H4 (cell line): Measurements from ENCODE around the gene DUOX1. TPM values are rescaled to one million over a fixed set of nuclear protein-coding genes. Genes with fewer than 3 reads are reported as not detected.

Source experiments
- DNase-seq: peaks from one replicate; pipeline ENCODE4 v3.0.0-alpha.2; 2015; ENCODE audit warnings: low spot score
- total RNA-seq: library from RNA; depleted of rRNA; stranded (reverse); fragments of >200 nt; shearing (Covaris generic); gene quantifications from 2 replicates; pipeline ENCODE4 v1.2.3, GENCODE V29; 2014

DUOX1 gene
- total RNA-seq, 1 experiment from 2014 or later: not detected

DNA sequence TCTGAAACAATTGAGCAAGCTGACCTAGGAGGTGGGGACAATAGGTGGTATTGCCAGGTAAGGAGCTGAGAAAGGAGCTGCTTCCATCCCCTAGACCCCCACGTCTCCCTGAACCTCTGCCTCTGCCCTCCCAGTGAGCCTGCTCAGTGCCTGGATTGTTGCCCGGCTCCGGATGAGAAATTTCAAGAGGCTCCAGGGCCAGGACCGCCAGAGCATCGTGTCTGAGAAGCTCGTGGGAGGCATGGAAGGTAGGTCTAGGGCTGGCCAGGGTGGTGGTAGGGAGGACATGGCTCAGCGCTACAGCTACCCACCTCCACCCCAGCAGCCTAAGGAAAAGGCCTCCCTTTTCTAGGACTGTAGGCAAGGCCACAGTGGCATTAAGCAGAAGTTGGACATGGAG lies 13.3 kb downstream of the DUOX1 start:
- no peak for DNase-seq

DNA sequence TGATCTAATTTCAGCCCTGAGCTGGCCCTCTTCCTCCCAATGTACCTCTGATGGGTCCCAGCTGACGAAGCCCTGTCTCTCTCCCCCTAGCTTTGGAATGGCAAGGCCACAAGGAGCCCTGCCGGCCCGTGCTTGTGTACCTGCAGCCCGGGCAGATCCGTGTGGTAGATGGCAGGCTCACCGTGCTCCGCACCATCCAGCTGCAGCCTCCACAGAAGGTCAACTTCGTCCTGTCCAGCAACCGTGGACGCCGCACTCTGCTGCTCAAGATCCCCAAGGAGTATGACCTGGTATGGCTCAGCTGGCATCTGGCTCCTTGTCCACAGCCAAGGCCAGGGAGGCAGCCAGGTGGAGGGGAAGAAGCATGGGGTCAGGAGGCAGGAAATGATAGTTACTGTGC lies 14.2 kb downstream of the DUOX1 start:
- no peak for DNase-seq

DNA sequence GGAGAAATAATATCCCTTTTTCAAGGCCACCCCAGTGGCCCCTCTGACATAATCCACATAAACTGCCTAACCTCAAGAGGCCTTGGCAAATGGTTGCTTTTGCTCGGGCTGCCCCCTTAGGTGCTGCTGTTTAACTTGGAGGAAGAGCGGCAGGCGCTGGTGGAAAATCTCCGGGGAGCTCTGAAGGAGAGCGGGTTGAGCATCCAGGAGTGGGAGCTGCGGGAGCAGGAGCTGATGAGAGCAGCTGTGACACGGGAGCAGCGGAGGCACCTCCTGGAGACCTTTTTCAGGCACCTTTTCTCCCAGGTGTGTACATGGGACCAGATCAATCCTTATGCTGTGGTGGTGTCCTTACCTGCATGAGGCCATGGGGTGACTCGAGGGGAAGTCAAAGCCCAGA lies 15.0 kb downstream of the DUOX1 start:
- no peak for DNase-seq

DNA sequence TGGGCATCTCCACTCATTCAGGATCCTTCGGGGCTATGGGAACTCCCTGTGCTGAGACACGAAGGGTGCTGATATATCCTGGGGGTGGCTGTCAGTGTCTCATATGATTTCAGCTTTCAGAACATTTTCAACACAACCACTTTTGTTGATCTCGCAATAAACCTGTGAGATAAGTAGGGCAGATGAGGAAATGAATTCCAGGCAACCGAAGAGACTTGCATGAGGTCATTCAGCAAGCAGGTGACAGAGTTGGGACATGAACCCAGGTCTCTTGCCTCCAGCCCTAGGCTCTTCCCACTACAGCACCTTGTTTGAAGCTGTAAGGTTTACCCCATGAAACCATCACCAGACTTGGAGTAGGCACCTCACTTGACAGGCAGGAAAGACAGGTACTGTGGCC lies 16.6 kb downstream of the DUOX1 start:
- no peak for DNase-seq

DNA sequence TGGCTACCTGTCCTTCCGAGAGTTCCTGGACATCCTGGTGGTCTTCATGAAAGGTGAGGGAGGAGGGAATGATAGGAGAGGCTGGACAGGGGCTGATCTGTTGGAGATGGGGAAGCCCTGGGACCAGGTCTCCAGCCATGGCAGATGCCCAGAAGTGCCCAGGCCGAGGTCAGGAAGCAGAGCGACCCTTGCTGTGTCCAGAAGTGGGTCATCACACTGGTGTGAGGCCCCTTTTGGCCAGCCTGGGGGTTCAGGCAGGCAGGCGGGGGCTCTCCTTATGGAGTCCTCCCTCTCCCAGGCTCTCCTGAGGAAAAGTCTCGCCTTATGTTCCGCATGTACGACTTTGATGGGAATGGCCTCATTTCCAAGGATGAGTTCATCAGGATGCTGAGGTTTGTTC lies 17.8 kb downstream of the DUOX1 start:
- DNase-seq: no peak

DNA sequence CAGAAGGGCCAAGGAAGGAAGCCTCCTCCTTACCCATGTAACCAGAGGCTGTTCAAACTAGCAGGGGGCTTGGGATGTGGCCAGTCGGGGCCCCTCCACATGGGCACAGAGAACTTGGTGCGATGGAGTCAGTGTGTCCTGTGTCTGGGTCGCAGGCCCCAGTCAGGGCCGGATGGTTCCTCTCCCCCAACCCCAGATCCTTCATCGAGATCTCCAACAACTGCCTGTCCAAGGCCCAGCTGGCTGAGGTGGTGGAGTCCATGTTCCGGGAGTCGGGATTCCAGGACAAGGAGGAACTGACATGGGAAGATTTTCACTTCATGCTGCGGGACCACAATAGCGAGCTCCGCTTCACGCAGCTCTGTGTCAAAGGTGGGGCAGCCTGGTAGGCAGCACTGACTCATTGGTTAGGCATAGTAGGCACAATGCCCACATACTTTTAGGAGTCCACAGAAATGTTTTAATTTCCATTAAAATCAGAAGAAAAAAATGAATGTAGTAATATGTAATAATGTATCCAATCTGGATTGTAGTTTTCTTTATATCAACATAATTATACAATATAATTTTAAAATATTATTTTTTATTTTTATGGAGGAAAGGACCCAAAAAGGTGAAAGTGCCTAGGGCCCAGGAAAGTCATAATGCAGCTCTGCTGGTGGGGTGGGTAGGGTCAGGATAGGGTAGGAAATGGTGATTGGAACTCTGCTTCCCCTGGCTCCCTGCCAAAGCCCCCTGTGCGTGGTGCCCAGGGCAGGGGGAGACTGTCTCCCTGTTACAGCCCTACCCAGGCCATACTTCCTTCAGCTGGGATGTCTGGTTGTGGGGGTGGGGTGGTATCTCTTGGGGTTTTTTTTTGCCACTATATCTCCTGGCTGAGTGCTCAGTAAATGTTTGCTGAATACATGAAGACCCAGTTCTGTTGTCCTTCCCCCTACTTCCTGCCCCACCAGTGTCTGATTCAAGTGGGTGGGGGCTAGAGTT lies 18.6 kb downstream of the DUOX1 start:
- no peak for DNase-seq

DNA sequence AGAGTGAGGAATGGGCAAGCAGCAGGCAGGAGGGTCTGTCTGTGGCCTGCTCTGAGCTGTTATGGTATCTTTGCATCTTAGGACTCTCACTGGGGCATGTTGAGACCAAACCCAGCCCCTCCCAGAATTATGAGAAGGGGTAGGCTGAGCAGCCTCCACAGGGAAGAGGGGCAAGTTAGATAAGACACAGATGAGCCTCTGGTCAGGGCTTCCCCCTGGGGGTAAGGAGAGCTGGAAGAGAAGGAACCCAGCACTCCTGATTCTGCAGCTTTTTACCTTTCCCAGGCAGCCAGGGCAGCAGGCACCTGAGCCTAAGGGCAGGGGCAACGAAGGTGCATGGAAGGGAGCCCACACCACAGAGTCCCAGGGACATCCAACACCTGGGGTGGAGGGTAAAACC lies 19.3 kb downstream of the DUOX1 start:
- DNase-seq: no peak

DNA sequence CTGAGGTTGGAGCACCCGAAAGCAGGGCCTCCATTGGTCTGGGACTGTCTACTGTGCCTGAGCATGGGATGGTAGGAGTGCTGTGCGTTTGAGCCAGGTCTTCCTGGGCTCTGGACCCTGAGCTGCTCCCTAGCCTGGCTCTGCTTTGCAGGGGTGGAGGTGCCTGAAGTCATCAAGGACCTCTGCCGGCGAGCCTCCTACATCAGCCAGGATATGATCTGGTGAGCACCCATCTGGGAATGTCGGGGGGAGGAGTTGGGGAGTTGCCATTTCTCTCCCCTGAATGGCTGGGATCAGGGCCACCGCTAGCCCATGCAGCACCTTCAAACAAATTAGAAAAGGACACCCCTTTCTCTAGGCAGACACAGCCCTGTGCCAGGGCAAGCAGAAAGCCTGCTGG lies 20.7 kb downstream of the DUOX1 start:
- no peak for DNase-seq

DNA sequence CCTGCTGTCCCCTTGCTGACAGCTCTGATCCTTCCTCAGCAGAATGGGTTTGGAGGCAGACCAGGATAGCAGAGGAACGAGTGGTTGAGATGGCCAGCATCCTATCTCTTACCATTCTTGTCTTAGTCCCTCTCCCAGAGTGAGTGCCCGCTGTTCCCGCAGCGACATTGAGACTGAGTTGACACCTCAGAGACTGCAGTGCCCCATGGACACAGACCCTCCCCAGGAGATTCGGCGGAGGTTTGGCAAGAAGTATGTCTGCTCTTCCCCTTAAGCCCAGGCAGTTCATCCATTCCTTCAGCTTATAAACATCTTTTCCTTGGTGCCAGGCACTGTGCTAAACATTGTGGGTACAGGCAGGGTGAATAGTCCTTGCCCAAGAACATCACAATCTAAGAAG lies 21.2 kb downstream of the DUOX1 start:
- DNase-seq: no peak

DNA sequence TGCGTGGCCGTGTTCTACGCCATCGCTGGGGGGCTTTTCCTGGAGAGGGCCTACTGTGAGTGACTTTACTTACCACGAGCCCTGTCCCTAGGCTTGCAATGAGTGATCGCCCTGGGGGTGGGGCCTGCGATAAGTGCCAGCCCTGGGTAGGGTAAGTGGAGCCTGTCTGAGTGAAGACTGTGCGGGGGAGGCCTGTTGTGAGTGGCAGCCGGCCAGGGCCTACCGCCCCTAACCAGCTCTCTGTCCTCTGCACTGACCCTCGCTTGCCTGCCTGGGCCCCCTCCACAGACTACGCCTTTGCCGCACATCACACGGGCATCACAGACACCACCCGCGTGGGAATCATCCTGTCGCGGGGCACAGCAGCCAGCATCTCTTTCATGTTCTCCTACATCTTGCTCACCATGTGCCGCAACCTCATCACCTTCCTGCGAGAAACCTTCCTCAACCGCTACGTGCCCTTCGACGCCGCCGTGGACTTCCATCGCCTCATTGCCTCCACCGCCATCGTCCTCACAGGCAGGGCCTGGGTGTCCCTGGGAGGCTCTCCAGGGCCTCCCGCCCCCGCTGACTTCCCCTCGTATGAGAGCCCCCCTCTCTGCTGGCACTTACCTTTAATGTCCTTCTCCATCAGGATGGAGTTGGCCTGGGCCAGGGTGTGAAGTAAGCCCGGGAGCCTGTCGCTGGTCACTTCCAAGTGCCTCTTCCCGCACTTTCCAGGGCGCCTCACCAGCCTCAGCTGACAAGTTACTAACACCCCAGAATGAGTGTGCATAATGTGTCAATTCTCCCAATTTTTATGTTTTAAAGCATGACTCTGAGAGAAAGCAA lies 22.4 kb downstream of the DUOX1 start:
- no peak for DNase-seq

DNA sequence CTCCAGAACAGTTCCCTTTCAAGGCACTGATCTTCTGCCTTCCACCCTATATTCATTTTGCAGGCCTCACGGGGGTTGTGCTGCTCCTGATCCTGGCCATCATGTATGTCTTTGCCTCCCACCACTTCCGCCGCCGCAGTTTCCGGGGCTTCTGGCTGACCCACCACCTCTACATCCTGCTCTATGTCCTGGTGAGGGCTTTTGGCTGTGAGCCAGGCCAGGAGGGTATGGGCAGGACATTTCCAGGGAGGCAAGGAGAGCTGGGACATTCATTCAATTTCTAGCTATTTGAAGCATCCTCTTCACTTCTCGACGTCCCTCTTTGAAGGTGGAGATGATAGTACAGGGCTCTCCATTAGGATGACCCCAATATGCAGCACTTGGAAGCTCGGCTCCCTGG lies 25.9 kb downstream of the DUOX1 start:
- no peak for DNase-seq

DNA sequence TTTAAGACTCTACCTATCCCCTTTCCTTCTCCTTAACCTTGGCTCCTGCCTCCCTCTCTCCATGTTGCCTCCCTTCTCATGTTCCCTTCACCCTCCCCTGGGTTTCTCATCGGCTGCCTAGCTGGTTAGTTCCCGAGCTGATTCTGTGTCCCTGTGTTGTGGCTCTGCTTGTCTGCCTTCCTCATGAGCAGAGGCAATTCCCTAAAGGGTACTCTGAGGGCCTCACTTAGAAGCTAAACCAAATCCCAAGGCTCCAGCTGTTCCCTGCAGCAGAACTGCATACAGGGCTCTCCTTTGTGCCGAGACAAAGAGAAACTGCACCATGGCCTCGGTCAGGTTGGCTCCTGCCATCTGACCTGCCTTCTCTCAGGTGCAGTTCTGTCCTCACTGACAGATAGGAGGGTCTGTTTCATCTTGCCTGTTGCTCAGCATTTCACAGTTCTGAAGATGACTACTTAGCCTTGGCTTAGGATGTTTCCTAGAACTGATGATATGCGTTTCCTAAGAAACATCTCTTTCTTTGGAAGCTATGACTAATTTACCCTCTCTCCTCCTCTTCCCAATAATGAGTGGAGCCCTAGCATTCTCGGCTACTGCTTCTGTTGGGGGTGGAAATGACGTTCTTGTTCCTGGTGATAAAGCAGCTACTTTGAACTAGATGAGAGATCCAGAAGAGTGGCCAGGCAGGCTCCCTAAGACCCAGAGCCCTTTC lies 27.1 kb downstream of the DUOX1 start:
- no peak for DNase-seq

DNA sequence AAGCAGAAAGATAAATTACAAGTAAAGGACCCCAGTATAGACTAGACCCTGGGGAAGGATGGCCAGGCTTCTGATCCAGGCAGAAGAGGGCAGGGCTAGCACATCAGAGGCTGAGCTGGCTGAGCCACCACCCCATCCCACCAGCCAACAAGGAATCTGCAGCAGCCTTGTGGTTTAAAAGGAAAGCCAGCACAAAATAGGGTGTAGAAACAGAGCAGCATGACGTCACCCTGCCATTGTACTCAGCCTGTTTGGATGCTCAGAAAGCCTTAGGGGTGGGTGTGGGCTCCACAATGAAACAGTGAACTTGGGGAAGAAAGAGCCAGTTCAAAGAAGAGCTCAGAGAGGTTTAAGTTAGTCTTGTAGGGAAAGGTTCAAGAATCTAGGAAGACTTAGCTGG lies 28.2 kb downstream of the DUOX1 start:
- DNase-seq: peak; percentile 83

DNA sequence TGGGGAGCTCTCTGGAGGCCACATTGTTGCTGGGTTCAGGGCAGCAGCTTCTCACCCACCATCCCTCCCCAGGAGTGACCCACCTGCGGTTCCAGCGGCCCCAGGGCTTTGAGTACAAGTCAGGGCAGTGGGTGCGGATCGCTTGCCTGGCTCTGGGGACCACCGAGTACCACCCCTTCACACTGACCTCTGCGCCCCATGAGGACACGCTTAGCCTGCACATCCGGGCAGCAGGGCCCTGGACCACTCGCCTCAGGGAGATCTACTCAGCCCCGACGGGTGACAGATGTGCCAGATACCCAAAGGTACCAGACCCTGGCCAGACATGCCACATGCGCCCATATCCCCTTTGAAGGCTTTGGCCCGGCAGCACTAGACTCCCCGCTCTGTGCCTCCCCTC lies 31.9 kb downstream of the DUOX1 start:
- DNase-seq: no peak

DNA sequence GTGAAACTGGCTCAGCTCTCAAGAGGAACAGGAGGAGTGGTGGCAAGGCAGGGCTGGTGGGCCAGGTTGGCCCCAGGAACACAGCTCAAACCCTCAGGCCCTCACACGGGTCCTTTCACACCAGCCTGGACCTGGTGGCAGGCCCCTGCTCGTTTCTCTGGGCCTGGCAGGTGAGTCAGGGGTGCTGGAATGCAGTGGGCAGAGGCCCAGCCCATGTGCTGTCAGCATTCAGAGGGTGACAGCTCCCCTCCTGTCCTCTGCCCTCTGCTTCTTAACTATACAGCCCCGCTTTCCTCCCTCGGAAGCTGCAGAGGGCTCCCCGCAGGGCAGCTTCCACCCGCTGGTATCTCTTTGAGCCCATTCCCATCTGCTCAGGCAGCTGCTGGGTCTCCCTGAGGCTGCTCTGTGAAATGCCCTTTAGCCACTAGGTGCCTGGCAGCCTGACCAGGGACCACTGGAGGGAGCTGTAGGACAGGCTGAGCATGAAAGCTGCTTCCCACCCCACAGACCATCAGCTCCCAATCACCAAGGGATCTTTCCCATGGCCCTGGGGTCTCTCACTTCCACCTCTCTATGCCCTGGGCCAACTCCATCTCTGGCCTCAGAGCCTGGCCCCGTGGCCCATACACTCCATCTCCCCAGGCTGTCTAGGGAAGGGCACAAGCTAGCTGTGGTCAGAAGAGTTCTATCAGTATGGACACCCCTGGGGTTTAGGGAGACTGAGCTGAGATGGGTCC lies 33.1 kb downstream of the DUOX1 start:
- DNase-seq: peak; percentile 79

DNA sequence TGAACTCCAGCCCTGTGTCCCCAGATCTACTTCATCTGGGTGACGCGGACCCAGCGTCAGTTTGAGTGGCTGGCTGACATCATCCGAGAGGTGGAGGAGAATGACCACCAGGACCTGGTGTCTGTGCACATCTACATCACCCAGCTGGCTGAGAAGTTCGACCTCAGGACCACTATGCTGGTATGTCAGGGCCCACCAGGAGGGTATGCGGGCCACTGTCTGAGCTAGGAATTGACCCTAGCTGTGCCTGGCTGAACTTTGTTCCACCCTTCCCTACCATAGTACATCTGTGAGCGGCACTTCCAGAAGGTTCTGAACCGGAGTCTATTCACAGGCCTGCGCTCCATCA lies 33.7 kb downstream of the DUOX1 start:
- DNase-seq: no peak

DNA sequence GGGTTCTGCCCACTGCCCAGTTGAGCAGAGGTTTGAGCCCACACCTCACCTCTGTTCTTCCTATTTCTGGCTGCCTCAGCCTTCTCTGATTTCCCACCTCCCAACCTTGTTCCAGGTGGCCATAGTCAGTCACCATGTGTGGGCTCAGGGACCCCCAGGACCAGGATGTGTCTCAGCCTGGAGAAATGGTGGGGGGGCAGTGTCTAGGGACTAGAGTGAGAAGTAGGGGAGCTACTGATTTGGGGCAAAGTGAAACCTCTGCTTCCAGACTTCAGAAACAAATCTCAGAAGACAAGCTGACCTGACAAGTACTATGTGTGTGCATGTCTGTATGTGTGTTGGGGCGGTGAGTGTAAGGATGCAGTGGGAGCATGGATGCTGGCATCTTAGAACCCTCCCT lies 35.1 kb downstream of the DUOX1 start:
- DNase-seq: no peak

DNA sequence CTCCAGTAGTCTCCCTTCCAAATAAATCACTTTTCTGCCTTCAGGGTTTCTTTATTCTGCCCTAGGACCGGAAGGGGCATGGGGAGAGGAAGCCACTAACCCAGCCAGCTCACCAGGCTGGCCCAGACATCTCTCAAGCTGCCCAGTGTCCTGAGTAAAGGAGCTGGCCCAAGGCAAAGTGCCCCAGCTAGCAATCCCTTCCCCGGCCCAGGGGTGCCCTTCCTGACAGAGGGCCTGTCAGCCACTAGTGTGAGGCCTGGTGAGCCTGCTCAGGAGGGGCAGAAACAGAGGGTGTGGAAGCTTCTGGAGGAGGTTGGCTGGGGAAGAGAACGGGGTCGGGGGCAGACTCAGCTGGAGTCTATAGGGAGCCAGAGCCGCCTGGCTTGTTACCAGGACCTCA lies 35.7 kb downstream of the DUOX1 start:
- DNase-seq: no peak

DNA sequence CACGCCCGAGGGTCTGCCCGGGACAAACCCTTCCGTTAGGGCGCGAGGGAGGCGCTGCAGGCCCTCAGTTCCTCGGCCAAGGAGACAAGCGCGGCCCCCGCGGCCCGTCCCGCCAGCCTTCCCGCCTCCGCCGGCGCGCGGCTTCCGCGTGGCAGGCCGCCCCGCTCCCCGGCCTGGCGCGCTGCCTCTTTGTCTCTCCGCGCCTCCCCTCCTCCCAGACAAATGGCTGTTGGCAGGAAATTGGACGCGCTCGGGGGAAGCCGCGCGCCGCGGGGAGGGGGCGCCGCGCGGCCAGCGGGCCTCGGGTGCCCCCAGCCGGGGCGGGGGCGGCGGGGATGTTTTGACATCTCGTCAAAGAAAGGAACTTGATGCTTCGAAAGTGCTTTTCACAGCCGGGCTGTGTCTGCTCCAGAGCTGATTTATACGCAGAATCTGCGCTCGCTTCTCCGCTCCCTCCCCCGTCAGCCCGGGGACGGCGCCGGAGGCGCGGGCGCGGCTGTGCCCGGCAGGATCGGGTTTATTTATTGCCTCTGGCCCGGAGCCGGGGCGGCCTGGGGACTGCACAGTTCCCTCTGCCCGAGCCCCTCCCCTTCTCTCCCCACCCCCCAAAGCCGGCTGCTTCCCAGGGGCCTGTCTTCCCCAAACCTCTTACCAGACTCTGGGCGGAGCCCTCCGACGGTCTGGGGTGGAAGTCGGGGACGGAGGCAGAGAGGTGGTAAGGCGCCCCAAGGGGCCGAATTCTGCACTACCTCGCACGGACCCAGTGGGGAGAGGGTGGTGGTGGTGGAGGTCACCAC lies 37.2 kb downstream of the DUOX1 start:
- peak; percentile 80 for DNase-seq

DNA sequence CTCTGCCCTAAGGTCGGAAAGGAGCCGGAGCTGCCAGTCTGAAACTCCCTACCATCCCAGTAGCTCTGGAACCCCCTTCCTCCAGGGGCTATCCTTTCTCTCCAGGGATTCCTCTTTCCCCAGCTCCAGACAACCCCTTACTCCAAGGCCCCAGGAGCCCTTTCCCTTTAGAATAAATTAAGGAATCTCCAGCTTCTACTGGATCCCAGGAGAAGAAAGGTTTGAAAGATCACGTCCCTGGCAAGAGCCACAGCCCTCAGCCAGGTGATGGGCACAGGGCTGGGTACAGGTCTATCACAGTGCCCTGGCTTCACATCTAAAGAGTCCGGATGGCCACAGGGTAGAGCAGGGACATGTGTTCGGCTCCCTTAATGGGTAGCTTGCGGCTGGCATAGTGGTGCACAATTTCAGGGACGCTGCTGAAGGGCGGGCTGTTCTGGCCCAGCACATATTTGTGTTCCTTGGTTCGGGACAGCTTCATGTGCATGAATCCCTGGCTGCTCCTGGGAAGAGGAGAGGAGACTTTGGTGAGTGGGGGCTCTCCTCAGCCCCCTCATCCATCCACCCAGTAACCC lies 37.9 kb downstream of the DUOX1 start:
- no peak for DNase-seq
